CD14-positive monocyte (primary cell): ENCODE results near the gene KRT8. TPM values are rescaled to one million over a fixed set of nuclear protein-coding genes. Genes with fewer than 3 reads are reported as not detected.

ENCODE experiments used
- DNase-seq, 3 donors: peaks; one replicate each; pipeline ENCODE4 v3.0.0-alpha.2; 2011 to 2022
- H2AFZ ChIP-seq: 2 replicates; pipeline ENCODE4 v1.6.0; 2012; ENCODE audit warnings: mild to moderate bottlenecking, low read depth, low read length, inconsistent platforms; ENCODE audit not compliant: insufficient read depth, poor library complexity, severe bottlenecking
- H3K27ac ChIP-seq, 2 donors: 1 replicate in 1 of 2; 2 replicates in 1 of 2; pipeline ENCODE4 v1.5.1; 2012 to 2013; ENCODE audit warnings: low read length in 2 of 2, control low read depth in 1 of 2, inconsistent platforms in 1 of 2, low read depth in 1 of 2, mild to moderate bottlenecking in 1 of 2
- H3K27me3 ChIP-seq, 2 donors: one replicate each; pipeline versions ENCODE4 v1.6.0 to v1.6.1; 2011 to 2013; ENCODE audit warnings: low read length in 2 of 2; ENCODE audit not compliant: control insufficient read depth in 2 of 2, insufficient read depth in 2 of 2
- H3K36me3 ChIP-seq, 2 donors: replicated peaks in 1 of 2; 1 replicate in 1 of 2; 2 replicates in 1 of 2; pipeline versions ENCODE4 v1.5.1 to v1.6.1; 2012 to 2013; ENCODE audit warnings: low read length in 2 of 2, control low read depth in 1 of 2, inconsistent platforms in 1 of 2, mild to moderate bottlenecking in 1 of 2; ENCODE audit not compliant: insufficient read depth in 2 of 2, control insufficient read depth in 1 of 2
- H3K4me1 ChIP-seq, 2 donors: 1 replicate in 1 of 2; 2 replicates in 1 of 2; pipeline versions ENCODE4 v1.5.1 to v1.6.1; 2012 to 2013; ENCODE audit warnings: low read length in 2 of 2, control low read depth in 1 of 2, inconsistent platforms in 1 of 2, mild to moderate bottlenecking in 1 of 2, moderate library complexity in 1 of 2; ENCODE audit not compliant: insufficient read depth in 2 of 2, control insufficient read depth in 1 of 2
- H3K4me2 ChIP-seq: replicated peaks from 2 replicates; pipeline ENCODE3; 2012; ENCODE audit warnings: low read length, moderate library complexity, mild to moderate bottlenecking; ENCODE audit not compliant: poor library complexity, severe bottlenecking; ENCODE audit errors: extremely low read depth
- H3K4me3 ChIP-seq, 3 experiments: fragments of 200-600 bp in 1 of 3; sonication (generic) in 1 of 3; replicated peaks in 1 of 3; 1 replicate in 2 of 3; 2 replicates in 1 of 3; pipeline ENCODE4 v1.5.1; 2011 to 2013; ENCODE audit warnings: low read length in 3 of 3, mild to moderate bottlenecking in 3 of 3, control low read depth in 2 of 3, low read depth in 2 of 3, inconsistent platforms in 1 of 3, moderate library complexity in 1 of 3
- H3K79me2 ChIP-seq: 2 replicates; pipeline ENCODE4 v1.6.0; 2012; ENCODE audit warnings: mild to moderate bottlenecking, control low read depth, inconsistent platforms, low read length, moderate library complexity; ENCODE audit not compliant: insufficient read depth
- H3K9ac ChIP-seq: 2 replicates; pipeline ENCODE4 v1.6.0; 2017; ENCODE audit warnings: low read length, mild to moderate bottlenecking; ENCODE audit not compliant: insufficient read depth, poor library complexity, severe bottlenecking
- H3K9me3 ChIP-seq, 2 donors: replicated peaks in 1 of 2; 1 replicate in 1 of 2; 2 replicates in 1 of 2; pipeline versions ENCODE4 v1.5.1 to v1.6.1; 2012 to 2013; ENCODE audit warnings: low read length in 2 of 2, control low read depth in 1 of 2; ENCODE audit not compliant: control insufficient read depth in 1 of 2, insufficient read depth in 1 of 2
- H4K20me1 ChIP-seq: 2 replicates; pipeline ENCODE4 v1.6.0; 2012; ENCODE audit warnings: mild to moderate bottlenecking, low read length, control low read depth, moderate library complexity; ENCODE audit not compliant: insufficient read depth
- H3K27ac Mint-ChIP-seq, 7 donors: one replicate each; pipeline ENCODE4 v1.8.0; 2020; ENCODE audit warnings: mild to moderate bottlenecking in 7 of 7, mixed read lengths in 7 of 7, moderate library complexity in 6 of 7, inconsistent platforms in 2 of 7
- H3K27me3 Mint-ChIP-seq, 3 donors: one replicate each; pipeline ENCODE4 v1.8.0; 2021 to 2022; ENCODE audit warnings: low read depth in 3 of 3, mild to moderate bottlenecking in 3 of 3, mixed read lengths in 3 of 3, moderate library complexity in 3 of 3, inconsistent platforms in 1 of 3
- H3K36me3 Mint-ChIP-seq, 2 donors: one replicate each; pipeline ENCODE4 v1.8.0; 2020; ENCODE audit warnings: mixed read lengths in 2 of 2, inconsistent platforms in 1 of 2, mild to moderate bottlenecking in 1 of 2
- H3K4me1 Mint-ChIP-seq: one replicate; pipeline ENCODE4 v1.8.0; 2020; ENCODE audit warnings: mild to moderate bottlenecking, mixed read lengths
- H3K4me3 Mint-ChIP-seq, 2 donors: one replicate each; pipeline ENCODE4 v1.8.0; 2020; ENCODE audit warnings: mild to moderate bottlenecking in 2 of 2, mixed read lengths in 2 of 2, moderate library complexity in 1 of 2
- H3K9me3 Mint-ChIP-seq, 7 donors: one replicate each; pipeline ENCODE4 v1.8.0; 2020 to 2022; ENCODE audit warnings: mixed read lengths in 7 of 7, mild to moderate bottlenecking in 6 of 7, moderate library complexity in 6 of 7, inconsistent platforms in 2 of 7
- WGBS: methylation state at CpG from one replicate; pipeline ENCODE4 v1.1.5; 2013; ENCODE audit warnings: missing lambda C conversion rate; ENCODE audit not compliant: insufficient coverage; 5-methylcytosine and 5-hydroxymethylcytosine counted together
- intact Hi-C, 2 donors: fragments of 100-400 bp; cut with micrococcal nuclease; formaldehyde crosslinking; loops; one replicate each; pipeline versions ENCODE4 v1.15.0 to v1.15.1; 2023
- polyA plus RNA-seq, 3 donors: library from polyadenylated mRNA; depleted of rRNA in 1 of 3; unstranded in 2 of 3; stranded (reverse) in 1 of 3; fragments of 300-500 nt in 2 of 3; fragments of >200 nt in 1 of 3; fragmentation: Illumina TruSeq in 2 of 3; gene quantifications; 1 replicate in 2 of 3; 2 replicates in 1 of 3; pipeline ENCODE4 v1.2.3, GENCODE V29; 2012 to 2021
- TF ChIP-seq, protein P1 (sequence below): fragments of 200-600 bp; IDR thresholded peaks from one replicate; pipeline ENCODE4 v1.8.0; 2022; ENCODE audit warnings: antibody characterized with exemption, mild to moderate bottlenecking

The KRT8 gene
- polyA plus RNA-seq, 3 donors = 0.16 to 0.39 TPM; not detected in 1

DNA sequence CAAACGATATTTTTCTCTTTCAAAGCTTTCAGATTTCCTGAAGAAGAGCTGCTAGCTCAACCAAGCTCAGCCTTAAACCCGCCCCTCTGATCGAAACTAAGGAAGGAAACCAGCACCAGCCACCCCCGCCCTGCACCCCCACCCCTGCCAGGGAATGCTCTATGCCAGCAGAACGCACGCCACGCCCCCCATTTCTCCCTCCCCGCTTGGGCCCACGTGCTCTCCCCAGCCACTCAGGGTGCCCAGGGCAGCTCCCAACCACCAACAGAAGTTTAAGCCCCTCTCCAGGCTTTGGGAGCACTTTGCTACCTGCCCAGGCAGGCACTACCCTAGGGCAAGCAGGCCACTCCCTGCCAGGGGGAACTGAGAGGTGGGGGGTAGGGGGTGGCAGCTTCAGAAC, 37.2 kb downstream of the KRT8 start:
- Mint-ChIP-seq H3K4me3 (peak overlapping the region in 1 of 2 donors; percentile 77), H3K36me3 (no peaks in the 10 kb centered on the region), H3K9me3 (no peaks in the 10 kb centered on the region), H3K4me1 (peaks cover 37% of the 10 kb centered on the region), H3K27me3 (peaks cover 3 to 7% (median 5%) of the 10 kb centered on the region in 3 donors), H3K27ac (peak overlapping the region in 4 of 7 donors; percentile 1 to 68 (median 29))
- Histone ChIP-seq H3K79me2 (no peaks in the 10 kb centered on the region), H3K27me3 (no peaks in the 10 kb centered on the region), H3K4me2 (peak overlapping the region; percentile 63), H3K9me3 (no peaks in the 10 kb centered on the region), H3K4me3 (peak overlapping the region in 2 of 3 experiments; percentile 8 to 58), H2AFZ (peak overlapping the region; percentile 85), H4K20me1 (no peaks in the 10 kb centered on the region), H3K36me3 (no peaks in the 10 kb centered on the region), H3K4me1 (peaks cover 23 to 35% of the 10 kb centered on the region in 2 donors), H3K27ac (peak overlapping the region in 1 of 2 donors; percentile 20), H3K9ac (peak overlapping the region; percentile 21)
- WGBS = 1% methylated on average over 9 of the region's 9 CpGs
- intact Hi-C loops = no loop called here
- TF ChIP-seq, protein P1, sequence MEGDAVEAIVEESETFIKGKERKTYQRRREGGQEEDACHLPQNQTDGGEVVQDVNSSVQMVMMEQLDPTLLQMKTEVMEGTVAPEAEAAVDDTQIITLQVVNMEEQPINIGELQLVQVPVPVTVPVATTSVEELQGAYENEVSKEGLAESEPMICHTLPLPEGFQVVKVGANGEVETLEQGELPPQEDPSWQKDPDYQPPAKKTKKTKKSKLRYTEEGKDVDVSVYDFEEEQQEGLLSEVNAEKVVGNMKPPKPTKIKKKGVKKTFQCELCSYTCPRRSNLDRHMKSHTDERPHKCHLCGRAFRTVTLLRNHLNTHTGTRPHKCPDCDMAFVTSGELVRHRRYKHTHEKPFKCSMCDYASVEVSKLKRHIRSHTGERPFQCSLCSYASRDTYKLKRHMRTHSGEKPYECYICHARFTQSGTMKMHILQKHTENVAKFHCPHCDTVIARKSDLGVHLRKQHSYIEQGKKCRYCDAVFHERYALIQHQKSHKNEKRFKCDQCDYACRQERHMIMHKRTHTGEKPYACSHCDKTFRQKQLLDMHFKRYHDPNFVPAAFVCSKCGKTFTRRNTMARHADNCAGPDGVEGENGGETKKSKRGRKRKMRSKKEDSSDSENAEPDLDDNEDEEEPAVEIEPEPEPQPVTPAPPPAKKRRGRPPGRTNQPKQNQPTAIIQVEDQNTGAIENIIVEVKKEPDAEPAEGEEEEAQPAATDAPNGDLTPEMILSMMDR = no peak
- peak; percentile 61 to 69 (median 63) for DNase-seq

DNA sequence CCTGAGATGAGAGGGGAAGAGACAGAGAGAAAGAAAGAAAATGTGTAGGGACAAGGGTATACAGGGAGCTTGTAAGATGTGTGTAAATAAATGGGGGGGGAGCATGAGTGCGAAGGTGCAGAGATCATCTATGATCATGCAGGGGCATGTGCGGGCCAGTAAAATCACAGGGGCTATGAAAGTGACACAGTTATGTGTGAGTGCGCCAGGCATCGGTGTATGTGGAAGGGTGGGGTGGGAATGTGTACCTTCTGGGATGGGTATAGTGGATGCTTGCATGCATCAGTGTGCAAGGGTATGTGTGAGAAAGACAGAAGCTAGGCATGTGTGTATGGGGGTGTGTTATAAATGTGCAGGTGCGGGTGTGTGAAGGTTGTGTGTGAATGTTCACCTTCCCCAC, 37.7 kb downstream of the KRT8 start:
- H3K27me3 ChIP-seq = no peaks in the 10 kb centered on the region
- 94% methylated on average over 2 of the region's 5 CpGs for WGBS
- H3K4me1 Mint-ChIP-seq = peaks cover 37% of the 10 kb centered on the region
- H4K20me1 ChIP-seq = no peaks in the 10 kb centered on the region
- no peaks in the 10 kb centered on the region for H3K9me3 Mint-ChIP-seq
- H3K27ac Mint-ChIP-seq = peak overlapping the region in 5 of 7 donors; percentile 15 to 79 (median 68)
- peak overlapping the region in 2 of 3 experiments; percentile 8 to 58 for H3K4me3 ChIP-seq
- H3K27me3 Mint-ChIP-seq = peaks cover 4 to 7% (median 5%) of the 10 kb centered on the region in 3 donors
- TF ChIP-seq, protein P1 = no peak
- peak overlapping the region; percentile 47 to 77 for H3K4me3 Mint-ChIP-seq
- H3K4me1 ChIP-seq = peaks cover 23 to 35% of the 10 kb centered on the region in 2 donors
- H3K27ac ChIP-seq = no peak overlapping the region
- intact Hi-C loops = no loop called here
- H3K36me3 Mint-ChIP-seq = no peaks in the 10 kb centered on the region
- DNase-seq = no peak
- H3K9me3 ChIP-seq = no peaks in the 10 kb centered on the region
- peak overlapping the region; percentile 63 for H3K4me2 ChIP-seq
- no peaks in the 10 kb centered on the region for H3K79me2 ChIP-seq
- peak overlapping the region; percentile 21 for H3K9ac ChIP-seq
- peak overlapping the region; percentile 85 for H2AFZ ChIP-seq
- no peaks in the 10 kb centered on the region for H3K36me3 ChIP-seq
